Measurements from ENCODE around the gene MYL12A.

MYL12A gene

GRCh38 chr18:3284501-3284900 lies 36.9 kb downstream of the MYL12A start:
- no peak for DNase-seq

GRCh38 chr18:3286159-3286558 lies 38.6 kb downstream of the MYL12A start:
- DNase-seq = no peak

- no peak for DNase-seq
Observed at GRCh38 chr18:3293196-3293951, 45.8 kb downstream of the MYL12A start.

GRCh38 chr18:3294435-3295080 lies 47.0 kb downstream of the MYL12A start:
- DNase-seq = no peak

GRCh38 chr18:3297025-3297984 lies 49.7 kb downstream of the MYL12A start:
- peak; percentile 40 for DNase-seq

GRCh38 chr18:3304832-3305231 lies 57.2 kb downstream of the MYL12A start:
- no peak for DNase-seq

- no peak for DNase-seq
Observed at GRCh38 chr18:3305354-3305762, 57.8 kb downstream of the MYL12A start.

Data from NCI-H82 (cell line).